Transverse colon (tissue), 4 donors: ENCODE results near the gene ABHD5. TPM values are rescaled to one million over a fixed set of nuclear protein-coding genes. Genes with fewer than 3 reads are reported as not detected.

Source experiments
- DNase-seq: peaks from one replicate; pipeline ENCODE4 v3.0.0-alpha.2; 2019
- H3K27ac ChIP-seq, 4 donors: fragments of 200-600 bp; sonication (generic); 2 replicates each; pipeline ENCODE4 v1.5.1; 2016 to 2018; ENCODE audit warnings: inconsistent platforms in 4 of 4
- H3K27me3 ChIP-seq: fragments of 200-600 bp; sonication (generic); 2 replicates; pipeline ENCODE4 v1.5.1; 2017; ENCODE audit warnings: inconsistent platforms
- H3K36me3 ChIP-seq, 4 donors: fragments of 200-600 bp; sonication (generic); 2 replicates each; pipeline ENCODE4 v1.5.1; 2017 to 2019; ENCODE audit warnings: inconsistent platforms in 4 of 4
- H3K4me1 ChIP-seq, 4 donors: fragments of 200-600 bp; sonication (generic); 2 replicates each; pipeline ENCODE4 v1.5.1; 2017 to 2020; ENCODE audit warnings: inconsistent platforms in 4 of 4
- H3K4me3 ChIP-seq, 4 donors: fragments of 200-600 bp; sonication (generic); 1 replicate in 1 of 4; 2 replicates in 3 of 4; pipeline versions ENCODE4 v1.5.1 to v1.6.1; 2017 to 2019; ENCODE audit warnings: inconsistent platforms in 4 of 4
- H3K9me3 ChIP-seq, 2 donors: fragments of 200-600 bp; sonication (generic); 2 replicates each; pipeline ENCODE4 v1.5.1; 2017 to 2019; ENCODE audit warnings: inconsistent platforms in 2 of 2
- CTCF ChIP-seq, 5 experiments: fragments of 200-600 bp in 3 of 5; fragments of 450-650 bp in 2 of 5; sonication (generic) in 3 of 5; IDR thresholded peaks; 1 replicate in 2 of 5; 2 replicates in 3 of 5; pipeline ENCODE4 v1.5.1; 2016 to 2017; ENCODE audit warnings: antibody characterized with exemption in 5 of 5, inconsistent platforms in 3 of 5, mild to moderate bottlenecking in 2 of 5, moderate library complexity in 1 of 5
- EP300 ChIP-seq: sonication (generic); formaldehyde crosslinking; IDR thresholded peaks from one replicate; pipeline ENCODE4 v1.6.1; 2017; ENCODE audit warnings: antibody characterized with exemption, low read depth
- POLR2A ChIP-seq: fragments of 450-650 bp; IDR thresholded peaks from one replicate; pipeline ENCODE4 v1.6.1; 2016; ENCODE audit warnings: antibody characterized with exemption, mild to moderate bottlenecking, moderate library complexity
- POLR2AphosphoS5 ChIP-seq, 3 donors: sonication (generic); formaldehyde crosslinking; IDR thresholded peaks; one replicate each; pipeline ENCODE4 v1.6.1; 2016; ENCODE audit warnings: antibody characterized with exemption in 3 of 3
- WGBS, 2 donors: methylation state at CpG; one replicate each; pipeline ENCODE4 v1.1.5; 2018; ENCODE audit warnings: low coverage in 1 of 2; 5-methylcytosine and 5-hydroxymethylcytosine counted together
- in situ Hi-C, 4 donors: fragments of 200-750 bp; cut with MboI; loops; one replicate each; pipeline versions ENCODE4 v1.15.0 to v1.15.1; 2017; ENCODE audit warnings: low sequenced_read_pairs in 3 of 4, low pct_ligation_motif_present in 1 of 4, low pct_unique_long_range_greater_than_20kb in 1 of 4
- intact Hi-C: fragments of 100-400 bp; cut with DNase I; formaldehyde crosslinking; loops from one replicate; pipeline ENCODE4 v1.15.1; 2023; ENCODE audit warnings: low total_unique reads
- total RNA-seq, 4 donors: library from RNA; depleted of rRNA; stranded (reverse); fragments of >200 nt; gene quantifications; one replicate each; pipeline ENCODE4 v1.1.0, GENCODE V29; 2016

ABHD5 gene
- total RNA-seq, 4 donors from 2014 or later: 36.2 to 304 (median 48.0) TPM

GRCh38 chr3:43774799-43775198 is 84.1 kb downstream of the ABHD5 start:
- intact Hi-C loops: no loop called here
- Histone ChIP-seq H3K4me3 (no peak overlapping the region), H3K27ac (no peak overlapping the region), H3K27me3 (no peaks in the 10 kb centered on the region), H3K36me3 (no peaks in the 10 kb centered on the region), H3K9me3 (no peaks in the 10 kb centered on the region), H3K4me1 (peaks cover 0 to 14% (median 8%) of the 10 kb centered on the region in 4 donors)
- no peak for DNase-seq
- in situ Hi-C loops: no loop called here
- TF ChIP-seq POLR2A: no peak
- TF ChIP-seq POLR2AphosphoS5 (IDR thresholded peaks at IDR 0.05): no peak
- no peak for TF ChIP-seq EP300
- no peak for TF ChIP-seq CTCF (IDR thresholded peaks at IDR 0.05)
- 74% methylated on average over 4 of the region's 4 CpGs; no CpG with 5 or more reads in 1 of the 2 donors for WGBS, 2 donors

GRCh38 chr3:43776101-43776500 is 85.4 kb downstream of the ABHD5 start:
- DNase-seq: no peak
- H3K9me3 ChIP-seq: no peaks in the 10 kb centered on the region
- H3K4me1 ChIP-seq: peaks cover 0 to under 1% (median 0%) of the 10 kb centered on the region in 4 donors
- no peaks in the 10 kb centered on the region for H3K27me3 ChIP-seq
- intact Hi-C loops (no loop called here), in situ Hi-C loops (no loop called here)
- no peak overlapping the region for H3K27ac ChIP-seq
- H3K36me3 ChIP-seq: no peaks in the 10 kb centered on the region
- TF ChIP-seq EP300 (no peak), POLR2AphosphoS5 (IDR thresholded peaks at IDR 0.05) (no peak), POLR2A (no peak), CTCF (IDR thresholded peaks at IDR 0.05) (no peak)
- no peak overlapping the region for H3K4me3 ChIP-seq
- 93% methylated on average over 3 of the region's 3 CpGs; no CpG with 5 or more reads in 1 of the 2 donors for WGBS, 2 donors

GRCh38 chr3:43779850-43780249 is 89.1 kb downstream of the ABHD5 start:
- intact Hi-C loops (no loop called here), in situ Hi-C loops (no loop called here)
- WGBS, 2 donors: 66 to 83% methylated on average over 1 to 3 of the region's 3 CpGs
- Histone ChIP-seq H3K4me1 (peaks cover 0 to 9% (median 4%) of the 10 kb centered on the region in 4 donors), H3K27me3 (no peaks in the 10 kb centered on the region), H3K4me3 (no peak overlapping the region), H3K27ac (no peak overlapping the region), H3K9me3 (no peaks in the 10 kb centered on the region), H3K36me3 (no peaks in the 10 kb centered on the region)
- no peak for DNase-seq
- TF ChIP-seq POLR2A: no peak
- TF ChIP-seq POLR2AphosphoS5 (IDR thresholded peaks at IDR 0.05): no peak
- no peak for TF ChIP-seq EP300
- TF ChIP-seq CTCF (IDR thresholded peaks at IDR 0.05): no peak

- no peak for DNase-seq
- H3K27me3 ChIP-seq: no peaks in the 10 kb centered on the region
- WGBS, 2 donors: 62 to 74% methylated on average over 2 of the region's 2 CpGs
- H3K27ac ChIP-seq: no peak overlapping the region
- TF ChIP-seq POLR2AphosphoS5 (IDR thresholded peaks at IDR 0.05): no peak
- TF ChIP-seq EP300: no peak
- TF ChIP-seq CTCF (IDR thresholded peaks at IDR 0.05): no peak
- no peak for TF ChIP-seq POLR2A
- in situ Hi-C loops: no loop called here
- peaks cover 0 to 9% (median 4%) of the 10 kb centered on the region in 4 donors for H3K4me1 ChIP-seq
- no peak overlapping the region for H3K4me3 ChIP-seq
- H3K9me3 ChIP-seq: no peaks in the 10 kb centered on the region
- no peaks in the 10 kb centered on the region for H3K36me3 ChIP-seq
- intact Hi-C loops: no loop called here
These were observed 91.8 kb downstream of the ABHD5 start for GRCh38 chr3:43782541-43782940.

Other genes with a start within 250 kb of the ABHD5 start
- 10 to 100 TPM; 20.9 to 70.5 (median 48.0) TPM for gene ANO10, start 68.9 kb upstream of the ABHD5 start, total RNA-seq